ENCODE measurements around the gene CBLB.

DNA sequence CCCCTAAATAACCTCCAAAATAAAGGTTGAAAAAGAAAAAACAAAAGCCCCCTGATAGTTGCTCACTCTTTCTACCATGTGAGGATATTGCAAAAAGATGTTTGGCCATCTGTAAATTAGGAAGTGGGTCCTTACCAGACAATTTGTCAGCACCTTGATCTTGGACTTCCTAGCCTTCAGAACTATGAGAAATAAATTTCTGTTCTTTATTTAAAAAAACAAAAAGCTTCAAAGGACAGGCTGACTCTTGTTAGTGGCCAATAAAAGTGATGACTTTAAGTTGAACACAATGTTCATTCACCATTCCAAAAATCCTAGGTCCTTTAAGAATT, 103.5 kb downstream of the CBLB start:
- TF ChIP-seq, protein P1, sequence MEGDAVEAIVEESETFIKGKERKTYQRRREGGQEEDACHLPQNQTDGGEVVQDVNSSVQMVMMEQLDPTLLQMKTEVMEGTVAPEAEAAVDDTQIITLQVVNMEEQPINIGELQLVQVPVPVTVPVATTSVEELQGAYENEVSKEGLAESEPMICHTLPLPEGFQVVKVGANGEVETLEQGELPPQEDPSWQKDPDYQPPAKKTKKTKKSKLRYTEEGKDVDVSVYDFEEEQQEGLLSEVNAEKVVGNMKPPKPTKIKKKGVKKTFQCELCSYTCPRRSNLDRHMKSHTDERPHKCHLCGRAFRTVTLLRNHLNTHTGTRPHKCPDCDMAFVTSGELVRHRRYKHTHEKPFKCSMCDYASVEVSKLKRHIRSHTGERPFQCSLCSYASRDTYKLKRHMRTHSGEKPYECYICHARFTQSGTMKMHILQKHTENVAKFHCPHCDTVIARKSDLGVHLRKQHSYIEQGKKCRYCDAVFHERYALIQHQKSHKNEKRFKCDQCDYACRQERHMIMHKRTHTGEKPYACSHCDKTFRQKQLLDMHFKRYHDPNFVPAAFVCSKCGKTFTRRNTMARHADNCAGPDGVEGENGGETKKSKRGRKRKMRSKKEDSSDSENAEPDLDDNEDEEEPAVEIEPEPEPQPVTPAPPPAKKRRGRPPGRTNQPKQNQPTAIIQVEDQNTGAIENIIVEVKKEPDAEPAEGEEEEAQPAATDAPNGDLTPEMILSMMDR (IDR thresholded peaks at IDR 0.05; ENCODE audit: borderline replicate concordance, extremely low read depth, low read length, poor library complexity, severe bottlenecking) = no peak
- TF ChIP-seq EZH2 (IDR thresholded peaks at IDR 0.05; ENCODE audit: borderline replicate concordance, low read depth, low read length, severe bottlenecking) = no peak
